Gastroesophageal sphincter (tissue), 3 donors: ENCODE data around the gene TMBIM4.

Experiments used
- EP300 ChIP-seq: sonication (generic); formaldehyde crosslinking; IDR thresholded peaks from one replicate; pipeline ENCODE4 v1.6.1; 2017; ENCODE audit warnings: antibody characterized with exemption, mild to moderate bottlenecking
- POLR2A ChIP-seq, 2 donors: fragments of 450-650 bp; IDR thresholded peaks; one replicate each; pipeline ENCODE4 v1.6.1; 2017; ENCODE audit warnings: antibody characterized with exemption in 2 of 2, mild to moderate bottlenecking in 2 of 2, moderate library complexity in 1 of 2
- POLR2AphosphoS5 ChIP-seq: sonication (generic); formaldehyde crosslinking; IDR thresholded peaks from one replicate; pipeline ENCODE4 v1.6.1; 2017; ENCODE audit warnings: antibody characterized with exemption
- TF ChIP-seq, protein P1 (sequence below), 4 experiments: fragments of 200-600 bp in 2 of 4; fragments of 450-650 bp in 2 of 4; sonication (generic) in 1 of 4; IDR thresholded peaks; one replicate each; pipeline ENCODE4 v1.5.1; 2017 to 2019; ENCODE audit warnings: antibody characterized with exemption in 4 of 4, mild to moderate bottlenecking in 2 of 4, moderate library complexity in 2 of 4

DNA sequence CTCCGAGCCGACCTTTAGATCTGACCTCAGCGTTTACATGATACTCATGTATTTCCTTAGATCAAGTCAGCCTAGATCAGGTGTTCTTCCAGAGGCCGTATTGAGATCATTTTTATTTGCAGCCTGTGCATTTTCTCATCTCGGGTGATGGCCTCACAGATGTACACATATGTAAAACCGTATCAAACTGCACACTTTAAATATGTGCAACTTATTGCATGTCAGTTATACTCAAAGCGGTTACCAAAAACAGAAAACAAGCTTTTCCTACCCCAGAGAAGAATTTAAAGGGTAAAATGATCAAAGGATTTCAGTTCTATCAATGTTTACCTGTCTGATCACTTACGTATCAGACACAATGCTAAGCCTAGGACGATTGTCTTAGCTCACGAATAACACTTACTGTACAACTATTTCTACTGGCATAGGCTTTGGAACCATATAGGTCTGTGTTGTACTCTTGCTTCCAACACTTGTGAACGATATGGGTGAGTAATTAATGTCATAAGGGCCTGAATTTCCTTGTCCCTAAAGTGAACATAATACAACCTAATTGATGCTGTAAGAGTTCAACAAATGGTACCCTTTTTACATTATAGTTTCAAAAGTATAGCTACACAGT is 38.6 kb downstream of the TMBIM4 start:
- TF ChIP-seq, protein P1, sequence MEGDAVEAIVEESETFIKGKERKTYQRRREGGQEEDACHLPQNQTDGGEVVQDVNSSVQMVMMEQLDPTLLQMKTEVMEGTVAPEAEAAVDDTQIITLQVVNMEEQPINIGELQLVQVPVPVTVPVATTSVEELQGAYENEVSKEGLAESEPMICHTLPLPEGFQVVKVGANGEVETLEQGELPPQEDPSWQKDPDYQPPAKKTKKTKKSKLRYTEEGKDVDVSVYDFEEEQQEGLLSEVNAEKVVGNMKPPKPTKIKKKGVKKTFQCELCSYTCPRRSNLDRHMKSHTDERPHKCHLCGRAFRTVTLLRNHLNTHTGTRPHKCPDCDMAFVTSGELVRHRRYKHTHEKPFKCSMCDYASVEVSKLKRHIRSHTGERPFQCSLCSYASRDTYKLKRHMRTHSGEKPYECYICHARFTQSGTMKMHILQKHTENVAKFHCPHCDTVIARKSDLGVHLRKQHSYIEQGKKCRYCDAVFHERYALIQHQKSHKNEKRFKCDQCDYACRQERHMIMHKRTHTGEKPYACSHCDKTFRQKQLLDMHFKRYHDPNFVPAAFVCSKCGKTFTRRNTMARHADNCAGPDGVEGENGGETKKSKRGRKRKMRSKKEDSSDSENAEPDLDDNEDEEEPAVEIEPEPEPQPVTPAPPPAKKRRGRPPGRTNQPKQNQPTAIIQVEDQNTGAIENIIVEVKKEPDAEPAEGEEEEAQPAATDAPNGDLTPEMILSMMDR (IDR thresholded peaks at IDR 0.05), result no peak
- TF ChIP-seq EP300 (no peak), POLR2A (IDR thresholded peaks at IDR 0.05) (no peak), POLR2AphosphoS5 (no peak)
